Testis (tissue), 2 donors: ENCODE data around the gene GBX1.

ENCODE experiments used
- POLR2A ChIP-seq: fragments of 450-650 bp; IDR thresholded peaks from one replicate; pipeline ENCODE4 v1.6.1; 2017; ENCODE audit warnings: antibody characterized with exemption, mild to moderate bottlenecking, moderate library complexity
- TF ChIP-seq, protein P1 (sequence below), 3 experiments: fragments of 450-650 bp in 2 of 3; fragments of 200-600 bp in 1 of 3; sonication (generic) in 1 of 3; IDR thresholded peaks; one replicate each; pipeline ENCODE4 v1.5.1; 2016 to 2019; ENCODE audit warnings: antibody characterized with exemption in 3 of 3, mild to moderate bottlenecking in 2 of 3, moderate library complexity in 1 of 3

DNA sequence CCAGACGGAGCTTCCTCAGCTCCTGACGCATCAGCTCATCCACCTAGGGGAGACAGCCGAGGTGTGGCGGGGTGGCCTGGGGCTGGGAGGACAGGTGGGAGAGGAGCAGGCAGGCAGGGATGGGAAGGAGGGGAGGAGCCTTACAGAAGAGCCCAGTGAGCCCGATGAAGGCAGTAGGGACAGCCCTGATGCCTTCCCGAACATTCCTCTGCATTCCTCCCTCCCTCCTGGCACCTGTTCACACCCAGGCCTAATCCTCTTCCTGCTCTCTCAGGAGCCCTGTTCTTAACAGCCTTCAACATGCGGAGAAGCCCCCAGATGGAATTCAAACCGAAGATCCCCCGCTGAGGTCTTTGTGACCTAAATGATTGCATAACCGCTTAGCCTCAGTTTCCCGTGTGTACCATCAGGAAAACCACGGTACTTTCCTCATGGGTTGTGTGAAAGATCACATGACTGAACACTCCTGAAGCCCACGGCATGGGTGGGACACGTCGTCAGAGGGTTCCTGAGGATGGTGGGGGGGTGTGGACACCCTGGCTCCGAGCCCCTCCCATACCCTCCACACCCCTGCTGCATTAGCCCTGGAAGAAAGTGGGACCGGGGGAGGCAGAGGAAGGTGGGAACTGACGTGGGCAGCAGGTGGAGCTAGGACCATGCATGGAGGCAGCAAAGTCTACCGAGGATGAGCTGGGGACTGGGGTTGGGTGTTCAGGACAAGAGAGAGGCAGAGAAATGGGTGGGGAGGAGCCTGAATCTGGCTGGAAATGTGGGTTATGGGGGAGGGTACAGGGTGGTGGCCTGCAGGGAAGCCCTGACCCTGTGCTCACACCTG is 28.3 kb upstream of the GBX1 start:
- TF ChIP-seq, protein P1, sequence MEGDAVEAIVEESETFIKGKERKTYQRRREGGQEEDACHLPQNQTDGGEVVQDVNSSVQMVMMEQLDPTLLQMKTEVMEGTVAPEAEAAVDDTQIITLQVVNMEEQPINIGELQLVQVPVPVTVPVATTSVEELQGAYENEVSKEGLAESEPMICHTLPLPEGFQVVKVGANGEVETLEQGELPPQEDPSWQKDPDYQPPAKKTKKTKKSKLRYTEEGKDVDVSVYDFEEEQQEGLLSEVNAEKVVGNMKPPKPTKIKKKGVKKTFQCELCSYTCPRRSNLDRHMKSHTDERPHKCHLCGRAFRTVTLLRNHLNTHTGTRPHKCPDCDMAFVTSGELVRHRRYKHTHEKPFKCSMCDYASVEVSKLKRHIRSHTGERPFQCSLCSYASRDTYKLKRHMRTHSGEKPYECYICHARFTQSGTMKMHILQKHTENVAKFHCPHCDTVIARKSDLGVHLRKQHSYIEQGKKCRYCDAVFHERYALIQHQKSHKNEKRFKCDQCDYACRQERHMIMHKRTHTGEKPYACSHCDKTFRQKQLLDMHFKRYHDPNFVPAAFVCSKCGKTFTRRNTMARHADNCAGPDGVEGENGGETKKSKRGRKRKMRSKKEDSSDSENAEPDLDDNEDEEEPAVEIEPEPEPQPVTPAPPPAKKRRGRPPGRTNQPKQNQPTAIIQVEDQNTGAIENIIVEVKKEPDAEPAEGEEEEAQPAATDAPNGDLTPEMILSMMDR (IDR thresholded peaks at IDR 0.05), result no peak
- TF ChIP-seq POLR2A, result no peak
